T-cell (primary cell): ENCODE measurements around the gene SMG7. TPM values are rescaled to one million over a fixed set of nuclear protein-coding genes. Genes with fewer than 3 reads are reported as not detected.
A peak's percentile ranks its signal among the peaks of the same experiment; 100 is the strongest.

Experiments used
- ATAC-seq, 4 experiments: fragments of 200-7000 bp in 3 of 4; fragments of 150-1000 bp in 1 of 4; cut with Tn5 transposase; replicated peaks in 1 of 4; 1 replicate in 3 of 4; 2 replicates in 1 of 4; pipeline ENCODE4 v1.10.0; 2021; ENCODE audit warnings: moderate library complexity in 3 of 4, mild to moderate bottlenecking in 2 of 4, moderate number of reproducible peaks in 1 of 4
- CTCF ChIA-PET, 2 donors: fragments of 300-600 bp; sonication (Branson Sonifier 250); formaldehyde crosslinking; loops; one replicate each; lab custom pipeline; 2022; ENCODE audit warnings: antibody characterized with exemption in 2 of 2; lab: Charles Lee
- POLR2A ChIA-PET, 2 donors: fragments of 300-600 bp; sonication (Branson Sonifier 250); formaldehyde crosslinking; loops; one replicate each; lab custom pipeline; 2022; ENCODE audit warnings: antibody characterized with exemption in 2 of 2; lab: Charles Lee
- DNase-seq, 35 experiments: peaks; one replicate each; pipeline versions ENCODE4 v3.0.0 to v3.0.0-alpha.2; 2013 to 2023
- H3K27ac ChIP-seq: one replicate; pipeline ENCODE4 v1.5.1; 2013; ENCODE audit warnings: low read length
- H3K27me3 ChIP-seq, 2 experiments: replicated peaks in 1 of 2; 1 replicate in 1 of 2; 2 replicates in 1 of 2; pipeline versions ENCODE4 v1.6.1 to v1.7.0; 2013; ENCODE audit warnings: low read length in 1 of 2, mixed read lengths in 1 of 2; ENCODE audit not compliant: control insufficient read depth in 2 of 2, insufficient read depth in 2 of 2; ENCODE audit errors: extremely low read depth in 1 of 2
- H3K36me3 ChIP-seq, 2 donors: 1 replicate in 1 of 2; 2 replicates in 1 of 2; pipeline versions ENCODE4 v1.6.1 to v1.7.0; 2013; ENCODE audit warnings: low read length in 1 of 2; ENCODE audit not compliant: control insufficient read depth in 2 of 2, insufficient read depth in 1 of 2; ENCODE audit errors: extremely low read depth in 1 of 2
- H3K4me1 ChIP-seq, 2 experiments: 1 replicate in 1 of 2; 2 replicates in 1 of 2; pipeline versions ENCODE4 v1.6.1 to v1.7.0; 2013; ENCODE audit warnings: low read length in 2 of 2, mixed read lengths in 1 of 2; ENCODE audit not compliant: insufficient read depth in 2 of 2, control insufficient read depth in 1 of 2; ENCODE audit errors: extremely low read depth in 1 of 2
- H3K4me3 ChIP-seq, 2 donors: 1 replicate in 1 of 2; 2 replicates in 1 of 2; pipeline versions ENCODE4 v1.5.1 to v1.7.0; 2013; ENCODE audit warnings: mild to moderate bottlenecking in 2 of 2, low read length in 1 of 2, moderate library complexity in 1 of 2; ENCODE audit not compliant: control insufficient read depth in 1 of 2; ENCODE audit errors: extremely low read depth in 1 of 2
- H3K9me3 ChIP-seq: 2 replicates; pipeline ENCODE4 v1.7.0; 2013
- H3K27ac Mint-ChIP-seq, 2 donors: one replicate each; pipeline ENCODE4 v1.8.0; 2020 to 2021; ENCODE audit warnings: mild to moderate bottlenecking in 2 of 2, mixed read lengths in 2 of 2
- H3K27me3 Mint-ChIP-seq, 2 donors: one replicate each; pipeline ENCODE4 v1.8.0; 2021 to 2022; ENCODE audit warnings: mixed read lengths in 2 of 2
- H3K36me3 Mint-ChIP-seq: one replicate; pipeline ENCODE4 v1.8.0; 2021; ENCODE audit warnings: mixed read lengths
- H3K4me1 Mint-ChIP-seq, 3 donors: one replicate each; pipeline ENCODE4 v1.8.0; 2020 to 2022; ENCODE audit warnings: mixed read lengths in 3 of 3, mild to moderate bottlenecking in 1 of 3
- H3K4me3 Mint-ChIP-seq, 3 donors: one replicate each; pipeline ENCODE4 v1.8.0; 2020 to 2022; ENCODE audit warnings: mild to moderate bottlenecking in 3 of 3, mixed read lengths in 3 of 3, moderate library complexity in 3 of 3
- H3K9me3 Mint-ChIP-seq, 3 donors: one replicate each; pipeline ENCODE4 v1.8.0; 2020 to 2022; ENCODE audit warnings: mixed read lengths in 3 of 3
- WGBS: methylation state at CpG from one replicate; pipeline ENCODE4 v1.1.5; 2013; ENCODE audit warnings: missing lambda C conversion rate; ENCODE audit not compliant: insufficient coverage; 5-methylcytosine and 5-hydroxymethylcytosine counted together
- total RNA-seq, 35 experiments: library from RNA in 6 of 35; stranded (reverse) in 6 of 35; fragments of 120-200 nt in 1 of 35; gene quantifications; one replicate each; pipeline versions ENCODE4 v1.2.1 to v1.2.4 and lab custom pipeline; 2013 to 2026

SMG7 gene
- total RNA-seq, 5 donors from 2014 or later (not counting 1 experiment from before 2014, with no cell fraction given) = 52.6 to 59.0 (median 54.6) TPM

GRCh38 chr1:183583466-183583865, 111.2 kb downstream of the SMG7 start:
- Mint-ChIP-seq H3K27ac (no peak overlapping the region), H3K4me3 (no peak overlapping the region), H3K4me1 (peaks cover 9 to 22% (median 18%) of the 10 kb centered on the region in 3 donors), H3K9me3 (no peaks in the 10 kb centered on the region), H3K36me3 (no peaks in the 10 kb centered on the region), H3K27me3 (peaks cover 0 to 1% of the 10 kb centered on the region in 2 donors)
- no peak overlapping the region for H3K4me3 ChIP-seq
- H3K36me3 ChIP-seq = no peaks in the 10 kb centered on the region
- CTCF ChIA-PET = no interaction called here
- peaks cover 6 to 8% of the 10 kb centered on the region in 2 experiments for H3K4me1 ChIP-seq
- H3K9me3 ChIP-seq = no peaks in the 10 kb centered on the region
- DNase-seq (no peak), ATAC-seq (no peak)
- WGBS = 88% methylated on average over 5 of the region's 6 CpGs
- H3K27me3 ChIP-seq = peaks cover 0 to 9% of the 10 kb centered on the region in 2 experiments
- POLR2A ChIA-PET = no interaction called here
- no peak overlapping the region for H3K27ac ChIP-seq

- Histone ChIP-seq H3K36me3 (no peaks in the 10 kb centered on the region), H3K4me3 (no peak overlapping the region), H3K27me3 (peaks cover 0 to 9% of the 10 kb centered on the region in 2 experiments), H3K4me1 (peaks cover 6 to 14% of the 10 kb centered on the region in 2 experiments), H3K27ac (no peak overlapping the region), H3K9me3 (no peaks in the 10 kb centered on the region)
- ATAC-seq = no peak
- Mint-ChIP-seq H3K27me3 (no peaks in the 10 kb centered on the region), H3K4me1 (peaks cover 15 to 26% (median 25%) of the 10 kb centered on the region in 3 donors), H3K27ac (no peak overlapping the region), H3K36me3 (no peaks in the 10 kb centered on the region), H3K9me3 (no peaks in the 10 kb centered on the region), H3K4me3 (no peak overlapping the region)
- no CpG with 5 or more reads among the region's 5 CpGs for WGBS
- no peak for DNase-seq
- ChIA-PET CTCF (no interaction called here), POLR2A (no interaction called here)
Measured at GRCh38 chr1:183584147-183584546, 111.8 kb downstream of the SMG7 start.

- H3K27ac Mint-ChIP-seq = no peak overlapping the region
- H3K9me3 Mint-ChIP-seq = no peaks in the 10 kb centered on the region
- H3K36me3 Mint-ChIP-seq = no peaks in the 10 kb centered on the region
- no peak overlapping the region for H3K27ac ChIP-seq
- H3K4me3 ChIP-seq = no peak overlapping the region
- ChIA-PET POLR2A (no interaction called here), CTCF (interaction anchor here in 1 of 2 donors (0.6 kb wide), 1 partner anchor 15 kb away, joined by 4 read pairs; no protein-coding TSS in a partner anchor)
- WGBS = 72% methylated on average over 5 of the region's 6 CpGs
- peaks cover 0 to 9% of the 10 kb centered on the region in 2 experiments for H3K27me3 ChIP-seq
- ATAC-seq (no peak), DNase-seq (no peak)
- H3K4me3 Mint-ChIP-seq = no peak overlapping the region
- H3K4me1 Mint-ChIP-seq = peaks cover 20 to 31% (median 30%) of the 10 kb centered on the region in 3 donors
- no peaks in the 10 kb centered on the region for H3K27me3 Mint-ChIP-seq
- peaks cover 7 to 14% of the 10 kb centered on the region in 2 experiments for H3K4me1 ChIP-seq
- H3K9me3 ChIP-seq = no peaks in the 10 kb centered on the region
- H3K36me3 ChIP-seq = no peaks in the 10 kb centered on the region
Measured at GRCh38 chr1:183585038-183585437, 112.7 kb downstream of the SMG7 start.

GRCh38 chr1:183586455-183586854, 114.2 kb downstream of the SMG7 start:
- CTCF ChIA-PET = interaction anchor here in 1 of 2 donors (0.6 to 0.7 kb wide), 2 partner anchors 210 to 595 kb away, joined by 3 read pairs; no protein-coding TSS in a partner anchor
- no peak overlapping the region for H3K4me3 Mint-ChIP-seq
- H3K9me3 Mint-ChIP-seq = no peaks in the 10 kb centered on the region
- H3K4me3 ChIP-seq = no peak overlapping the region
- WGBS = 100% methylated on average over 1 of the region's 1 CpG
- no peaks in the 10 kb centered on the region for H3K9me3 ChIP-seq
- no peaks in the 10 kb centered on the region for H3K36me3 Mint-ChIP-seq
- no peak overlapping the region for H3K27ac ChIP-seq
- H3K27ac Mint-ChIP-seq = no peak overlapping the region
- H3K27me3 Mint-ChIP-seq = no peaks in the 10 kb centered on the region
- H3K4me1 ChIP-seq = peaks cover 5 to 15% of the 10 kb centered on the region in 2 experiments
- no peak for ATAC-seq
- H3K27me3 ChIP-seq = peaks cover 0 to 5% of the 10 kb centered on the region in 2 experiments
- H3K4me1 Mint-ChIP-seq = peaks cover 20 to 34% (median 32%) of the 10 kb centered on the region in 3 donors
- no peaks in the 10 kb centered on the region for H3K36me3 ChIP-seq
- DNase-seq = no peak
- POLR2A ChIA-PET = no interaction called here

GRCh38 chr1:183586926-183587325, 114.6 kb downstream of the SMG7 start:
- peaks cover 0 to 2% of the 10 kb centered on the region in 2 experiments for H3K27me3 ChIP-seq
- no peak overlapping the region for H3K27ac Mint-ChIP-seq
- H3K36me3 ChIP-seq = no peaks in the 10 kb centered on the region
- H3K4me3 ChIP-seq = no peak overlapping the region
- ChIA-PET CTCF (interaction anchor here in 1 of 2 donors (0.6 to 0.7 kb wide), 2 partner anchors 210 to 596 kb away, joined by 3 read pairs; no protein-coding TSS in a partner anchor), POLR2A (no interaction called here)
- no peaks in the 10 kb centered on the region for H3K9me3 Mint-ChIP-seq
- peaks cover 5 to 15% of the 10 kb centered on the region in 2 experiments for H3K4me1 ChIP-seq
- no peaks in the 10 kb centered on the region for H3K27me3 Mint-ChIP-seq
- DNase-seq = no peak
- no peaks in the 10 kb centered on the region for H3K9me3 ChIP-seq
- H3K27ac ChIP-seq = no peak overlapping the region
- peaks cover 20 to 34% (median 32%) of the 10 kb centered on the region in 3 donors for H3K4me1 Mint-ChIP-seq
- no peaks in the 10 kb centered on the region for H3K36me3 Mint-ChIP-seq
- ATAC-seq = no peak
- no peak overlapping the region for H3K4me3 Mint-ChIP-seq
- WGBS = 94% methylated on average over 8 of the region's 8 CpGs

- Histone ChIP-seq H3K27ac (no peak overlapping the region), H3K4me3 (no peak overlapping the region), H3K27me3 (no peaks in the 10 kb centered on the region), H3K4me1 (peaks cover 5 to 15% of the 10 kb centered on the region in 2 experiments), H3K9me3 (no peaks in the 10 kb centered on the region), H3K36me3 (no peaks in the 10 kb centered on the region)
- Mint-ChIP-seq H3K4me3 (peak overlapping the region in 2 of 3 donors; percentile 21 to 49), H3K27ac (peak overlapping the region; percentile 50 to 78), H3K36me3 (no peaks in the 10 kb centered on the region), H3K4me1 (peaks cover 20 to 47% (median 32%) of the 10 kb centered on the region in 3 donors), H3K9me3 (no peaks in the 10 kb centered on the region), H3K27me3 (peaks cover 0 to 2% of the 10 kb centered on the region in 2 donors)
- peak in 3 of 4 experiments; percentile 33 to 57 (median 35) for ATAC-seq
- ChIA-PET CTCF (no interaction called here), POLR2A (no interaction called here)
- DNase-seq = no peak
Measured at GRCh38 chr1:183588827-183589226, 116.5 kb downstream of the SMG7 start.
